Inferior parietal cortex (tissue), 1 donor: Measurements from ENCODE around the gene EPHA6.
"Not testable (repeated sequence)": the region's sequence is repeated elsewhere in the genome, so short reads cannot be mapped to it uniquely, and the experiment has no call there.

Source experiments
- DNase-seq: peaks from one replicate; pipeline ENCODE4 v3.0.0-alpha.2; 2016; ENCODE audit errors: extremely low spot score

The EPHA6 gene

GRCh38 chr3:97276879-97277550 lies 462.6 kb downstream of the EPHA6 start:
- DNase-seq: not testable (repeated sequence)

GRCh38 chr3:97277708-97278107 lies 463.3 kb downstream of the EPHA6 start:
- no peak for DNase-seq

GRCh38 chr3:97278506-97278905 lies 464.1 kb downstream of the EPHA6 start:
- DNase-seq: no peak

- no peak for DNase-seq
Observed at GRCh38 chr3:97291901-97292300, 477.5 kb downstream of the EPHA6 start.

GRCh38 chr3:97293596-97294131 lies 479.3 kb downstream of the EPHA6 start:
- DNase-seq: no peak

GRCh38 chr3:97297032-97297431 lies 482.6 kb downstream of the EPHA6 start:
- DNase-seq: no peak

- DNase-seq: no peak
Observed at GRCh38 chr3:97301114-97301513, 486.7 kb downstream of the EPHA6 start.

GRCh38 chr3:97306226-97306625 lies 491.8 kb downstream of the EPHA6 start:
- DNase-seq: no peak

- no peak for DNase-seq
Observed at GRCh38 chr3:97338375-97338774, 524.0 kb downstream of the EPHA6 start.

- no peak for DNase-seq
Observed at GRCh38 chr3:97340940-97341339, 526.5 kb downstream of the EPHA6 start.

GRCh38 chr3:97347780-97348179 lies 533.4 kb downstream of the EPHA6 start:
- no peak for DNase-seq

GRCh38 chr3:97350971-97351370 lies 536.6 kb downstream of the EPHA6 start:
- DNase-seq: peak; percentile 12

- no peak for DNase-seq
Observed at GRCh38 chr3:97353176-97353575, 538.8 kb downstream of the EPHA6 start.

- DNase-seq: no peak
Observed at GRCh38 chr3:97359977-97360376, 545.6 kb downstream of the EPHA6 start.

GRCh38 chr3:97360804-97361203 lies 546.4 kb downstream of the EPHA6 start:
- DNase-seq: no peak

GRCh38 chr3:97384583-97384982 lies 570.2 kb downstream of the EPHA6 start:
- no peak for DNase-seq

GRCh38 chr3:97388774-97389173 lies 574.4 kb downstream of the EPHA6 start:
- no peak for DNase-seq

- no peak for DNase-seq
Observed at GRCh38 chr3:97389936-97390335, 575.5 kb downstream of the EPHA6 start.

GRCh38 chr3:97391167-97391566 lies 576.8 kb downstream of the EPHA6 start:
- peak; percentile 16 for DNase-seq

GRCh38 chr3:97409612-97410011 lies 595.2 kb downstream of the EPHA6 start:
- no peak for DNase-seq

GRCh38 chr3:97421565-97421964 lies 607.2 kb downstream of the EPHA6 start:
- DNase-seq: no peak

- DNase-seq: no peak
Observed at GRCh38 chr3:97425002-97425401, 610.6 kb downstream of the EPHA6 start.

GRCh38 chr3:97430601-97431000 lies 616.2 kb downstream of the EPHA6 start:
- no peak for DNase-seq

GRCh38 chr3:97432914-97433313 lies 618.5 kb downstream of the EPHA6 start:
- DNase-seq: no peak
